Naive B cell (primary cell): ENCODE measurements around the gene IFIT3. TPM values are rescaled to one million over a fixed set of nuclear protein-coding genes. Genes with fewer than 3 reads are reported as not detected.
"Not testable (repeated sequence)": the region's sequence is repeated elsewhere in the genome, so short reads cannot be mapped to it uniquely, and the experiment has no call there.

ENCODE experiments used
- ATAC-seq, 2 donors: fragments of 150-1000 bp; cut with Tn5 transposase; 2 replicates each; pipeline ENCODE4 v1.10.0; 2021; ENCODE audit warnings: low read depth in 2 of 2, mild to moderate bottlenecking in 2 of 2, moderate library complexity in 2 of 2
- DNase-seq: peaks from one replicate; pipeline ENCODE4 v3.0.0; 2022
- H3K27ac Mint-ChIP-seq, 6 donors: one replicate each; pipeline ENCODE4 v1.8.0; 2020 to 2022; ENCODE audit warnings: mild to moderate bottlenecking in 6 of 6, mixed read lengths in 6 of 6, moderate library complexity in 5 of 6, inconsistent platforms in 2 of 6
- H3K27me3 Mint-ChIP-seq, 3 donors: one replicate each; pipeline ENCODE4 v1.8.0; 2021 to 2022; ENCODE audit warnings: mixed read lengths in 3 of 3, mild to moderate bottlenecking in 1 of 3
- H3K36me3 Mint-ChIP-seq, 2 donors: one replicate each; pipeline ENCODE4 v1.8.0; 2020 to 2022; ENCODE audit warnings: mixed read lengths in 2 of 2, inconsistent platforms in 1 of 2, mild to moderate bottlenecking in 1 of 2
- H3K4me1 Mint-ChIP-seq, 3 donors: one replicate each; pipeline ENCODE4 v1.8.0; 2020 to 2022; ENCODE audit warnings: mixed read lengths in 3 of 3, inconsistent platforms in 1 of 3, mild to moderate bottlenecking in 1 of 3, moderate library complexity in 1 of 3
- H3K4me3 Mint-ChIP-seq, 8 donors: one replicate each; pipeline ENCODE4 v1.8.0; 2020 to 2022; ENCODE audit warnings: mild to moderate bottlenecking in 8 of 8, mixed read lengths in 8 of 8, moderate library complexity in 8 of 8, inconsistent platforms in 2 of 8
- H3K9me3 Mint-ChIP-seq, 7 donors: one replicate each; pipeline ENCODE4 v1.8.0; 2020 to 2022; ENCODE audit warnings: mixed read lengths in 7 of 7, mild to moderate bottlenecking in 5 of 7, inconsistent platforms in 2 of 7, moderate library complexity in 1 of 7
- polyA plus RNA-seq, 6 donors: library from polyadenylated mRNA; unstranded; fragments of 300-500 nt; fragmentation: Illumina TruSeq; gene quantifications; one replicate each; pipeline ENCODE4 v1.2.3, GENCODE V29; 2021; ENCODE audit warnings: low read depth in 6 of 6

IFIT3 gene
- polyA plus RNA-seq, 6 donors from 2014 or later = 3.5 to 27.2 (median 7.3) TPM

- DNase-seq (no peak), ATAC-seq (no peak)
- Mint-ChIP-seq H3K4me1 (peaks cover 19 to 34% (median 32%) of the 10 kb centered on the region in 3 donors), H3K27me3 (no peaks in the 10 kb centered on the region), H3K27ac (no peak overlapping the region), H3K9me3 (no peaks in the 10 kb centered on the region), H3K4me3 (no peak overlapping the region), H3K36me3 (peaks cover 0 to 10% of the 10 kb centered on the region in 2 donors)
These were observed 17.7 kb downstream of the IFIT3 start for GRCh38 chr10:89345367-89346000.

GRCh38 chr10:89346405-89347254, 18.8 kb downstream of the IFIT3 start:
- ATAC-seq = no peak
- H3K36me3 Mint-ChIP-seq = peaks cover 0 to 10% of the 10 kb centered on the region in 2 donors
- H3K27me3 Mint-ChIP-seq = no peaks in the 10 kb centered on the region
- H3K4me3 Mint-ChIP-seq = peak overlapping the region in 1 of 8 donors; percentile 2
- DNase-seq = no peak
- H3K4me1 Mint-ChIP-seq = peaks cover 24 to 41% (median 41%) of the 10 kb centered on the region in 3 donors
- H3K9me3 Mint-ChIP-seq = no peaks in the 10 kb centered on the region
- peak overlapping the region in 1 of 6 donors; percentile 67 for H3K27ac Mint-ChIP-seq

GRCh38 chr10:89347701-89348457, 20.1 kb downstream of the IFIT3 start:
- Mint-ChIP-seq H3K9me3 (no peaks in the 10 kb centered on the region), H3K36me3 (peaks cover 0 to 6% of the 10 kb centered on the region in 2 donors), H3K4me1 (peaks cover 24 to 41% (median 41%) of the 10 kb centered on the region in 3 donors), H3K27ac (peak overlapping the region in 2 of 6 donors; percentile 26 to 34), H3K4me3 (peak overlapping the region in 7 of 8 donors; percentile 15 to 78 (median 40)), H3K27me3 (no peaks in the 10 kb centered on the region)
- peak in 1 of 2 donors; percentile 30 for ATAC-seq
- DNase-seq = no peak

GRCh38 chr10:89348481-89348880, 20.7 kb downstream of the IFIT3 start:
- H3K27ac Mint-ChIP-seq = peak overlapping the region in 1 of 6 donors; percentile 26
- H3K9me3 Mint-ChIP-seq = peaks cover 0 to 5% (median 3%) of the 10 kb centered on the region in 7 donors
- H3K4me1 Mint-ChIP-seq = peaks cover 24 to 41% (median 41%) of the 10 kb centered on the region in 3 donors
- peak overlapping the region in 6 of 8 donors; percentile 15 to 78 (median 40) for H3K4me3 Mint-ChIP-seq
- no peak for DNase-seq
- ATAC-seq = peak; percentile 49 to 57
- H3K27me3 Mint-ChIP-seq = no peaks in the 10 kb centered on the region
- H3K36me3 Mint-ChIP-seq = peaks cover under 1 to 4% of the 10 kb centered on the region in 2 donors

GRCh38 chr10:89348975-89349374, 21.2 kb downstream of the IFIT3 start:
- H3K27me3 Mint-ChIP-seq = no peaks in the 10 kb centered on the region
- H3K27ac Mint-ChIP-seq = peak overlapping the region in 1 of 6 donors; percentile 26
- H3K4me3 Mint-ChIP-seq = peak overlapping the region in 1 of 8 donors; percentile 17
- peaks cover 24 to 41% (median 41%) of the 10 kb centered on the region in 3 donors for H3K4me1 Mint-ChIP-seq
- DNase-seq (no peak), ATAC-seq (no peak)
- peaks cover 0 to 9% (median 3%) of the 10 kb centered on the region in 7 donors for H3K9me3 Mint-ChIP-seq
- H3K36me3 Mint-ChIP-seq = peaks cover 5 to 7% of the 10 kb centered on the region in 2 donors

- H3K4me3 Mint-ChIP-seq = peak overlapping the region in 6 of 8 donors; percentile 5 to 41 (median 25)
- H3K9me3 Mint-ChIP-seq = peaks cover 0 to 13% (median 4%) of the 10 kb centered on the region in 7 donors
- H3K36me3 Mint-ChIP-seq = peaks cover 10 to 11% of the 10 kb centered on the region in 2 donors
- H3K27me3 Mint-ChIP-seq, ATAC-seq, DNase-seq: not testable (repeated sequence)
- peak overlapping the region; percentile 23 to 94 (median 64) for H3K27ac Mint-ChIP-seq
- peaks cover 24 to 41% (median 41%) of the 10 kb centered on the region in 3 donors for H3K4me1 Mint-ChIP-seq
These were observed 23.0 kb downstream of the IFIT3 start for GRCh38 chr10:89350631-89351315.

GRCh38 chr10:89351412-89351779, 23.6 kb downstream of the IFIT3 start:
- peak overlapping the region in 2 of 8 donors; percentile 5 to 41 for H3K4me3 Mint-ChIP-seq
- peaks cover 24 to 41% (median 41%) of the 10 kb centered on the region in 3 donors for H3K4me1 Mint-ChIP-seq
- H3K27ac Mint-ChIP-seq = peak overlapping the region in 3 of 6 donors; percentile 47 to 86 (median 47)
- DNase-seq = no peak
- H3K9me3 Mint-ChIP-seq = peaks cover 0 to 13% (median 4%) of the 10 kb centered on the region in 7 donors
- H3K36me3 Mint-ChIP-seq = peaks cover 10 to 11% of the 10 kb centered on the region in 2 donors
- H3K27me3 Mint-ChIP-seq = no peaks in the 10 kb centered on the region
- ATAC-seq = no peak

- H3K4me3 Mint-ChIP-seq = no peak overlapping the region
- no peak for DNase-seq
These were observed 24.2 kb downstream of the IFIT3 start for GRCh38 chr10:89351780-89352597.

GRCh38 chr10:89352802-89353201, 25.0 kb downstream of the IFIT3 start:
- H3K4me1 Mint-ChIP-seq = peaks cover 21 to 31% (median 28%) of the 10 kb centered on the region in 3 donors
- no peak overlapping the region for H3K27ac Mint-ChIP-seq
- H3K36me3 Mint-ChIP-seq = peaks cover 10 to 11% of the 10 kb centered on the region in 2 donors
- no peaks in the 10 kb centered on the region for H3K27me3 Mint-ChIP-seq
- no peak overlapping the region for H3K4me3 Mint-ChIP-seq
- no peak for ATAC-seq
- DNase-seq = no peak
- H3K9me3 Mint-ChIP-seq = peaks cover 0 to 13% (median 4%) of the 10 kb centered on the region in 7 donors

More at GRCh38 chr10:89351780-89352597, 24.2 kb downstream of the IFIT3 start:
- peaks cover 0 to 13% (median 4%) of the 10 kb centered on the region in 7 donors for H3K9me3 Mint-ChIP-seq
- H3K36me3 Mint-ChIP-seq = peaks cover 10 to 11% of the 10 kb centered on the region in 2 donors
- peak overlapping the region in 1 of 6 donors; percentile 75 for H3K27ac Mint-ChIP-seq
- no peak for ATAC-seq
- no peaks in the 10 kb centered on the region for H3K27me3 Mint-ChIP-seq
- peaks cover 24 to 40% (median 35%) of the 10 kb centered on the region in 3 donors for H3K4me1 Mint-ChIP-seq

GRCh38 chr10:89355394-89355931, 27.7 kb downstream of the IFIT3 start:
- no peak for ATAC-seq
- peaks cover 0 to 13% (median 4%) of the 10 kb centered on the region in 7 donors for H3K9me3 Mint-ChIP-seq
- no peaks in the 10 kb centered on the region for H3K27me3 Mint-ChIP-seq
- peaks cover 10 to 11% of the 10 kb centered on the region in 2 donors for H3K36me3 Mint-ChIP-seq
- H3K4me3 Mint-ChIP-seq = no peak overlapping the region
- H3K27ac Mint-ChIP-seq = no peak overlapping the region
- DNase-seq = no peak
- peaks cover 5 to 10% (median 7%) of the 10 kb centered on the region in 3 donors for H3K4me1 Mint-ChIP-seq

GRCh38 chr10:89357096-89357495, 29.3 kb downstream of the IFIT3 start:
- Mint-ChIP-seq H3K27me3 (no peaks in the 10 kb centered on the region), H3K27ac (no peak overlapping the region), H3K4me1 (no peaks in the 10 kb centered on the region), H3K4me3 (no peak overlapping the region), H3K36me3 (peaks cover 10 to 11% of the 10 kb centered on the region in 2 donors), H3K9me3 (peaks cover 0 to 13% (median 4%) of the 10 kb centered on the region in 7 donors)
- ATAC-seq (no peak), DNase-seq (no peak)
